Measurements from ENCODE around the gene NOVA1. TPM values are rescaled to one million over a fixed set of nuclear protein-coding genes. Genes with fewer than 3 reads are reported as not detected.

NOVA1 gene
- total RNA-seq, 1 experiment from 2014 or later = not detected

- no peak overlapping the region for H3K9ac ChIP-seq (ENCODE audit: low read length)
- RAD21 ChIA-PET (ENCODE audit: low non-redundant PET in 1 of 2, low total read pairs in 2 of 2, uncharacterized antibody in 2 of 2, unreplicated experiment in 2 of 2) = no interaction called here
- H3K79me2 ChIP-seq (ENCODE audit: insufficient read depth, low read length) = no peaks in the 10 kb centered on the region
- ATAC-seq (no peak), DNase-seq (ENCODE audit: low read depth, low spot score) (no peak)
- CTCF ChIA-PET = no interaction called here
- no peaks in the 10 kb centered on the region for H3K27me3 ChIP-seq (ENCODE audit: insufficient read depth, low read length)
- BruUV-seq (replicated peaks) = no TSS peak
- no peak overlapping the region for H3K4me2 ChIP-seq (ENCODE audit: low read length)
- no peak overlapping the region for H2AFZ ChIP-seq (ENCODE audit: low read depth, low read length, poor library complexity, severe bottlenecking)
- no peaks in the 10 kb centered on the region for H3K9me2 ChIP-seq (ENCODE audit: insufficient read depth)
- H3K4me3 ChIP-seq (replicated peaks in 1 of 2; ENCODE audit: low read depth in 1 of 2, low read length in 2 of 2) = no peak overlapping the region
- TF ChIP-seq SRF (IDR thresholded peaks at IDR 0.05; ENCODE audit: low read depth) = no peak
- no peak for TF ChIP-seq CBX3 (IDR thresholded peaks at IDR 0.05; ENCODE audit: low read depth)
- no peak for TF ChIP-seq REST (IDR thresholded peaks at IDR 0.05; ENCODE audit: low read depth)
- no peak for TF ChIP-seq ZFX (IDR thresholded peaks at IDR 0.05)
- TF ChIP-seq YY1 (IDR thresholded peaks at IDR 0.05; ENCODE audit: extremely low read depth, insufficient replicate concordance, low read depth, low read length) = no peak
- TF ChIP-seq POLR2A (IDR thresholded peaks at IDR 0.05; ENCODE audit: borderline replicate concordance, extremely low read depth, insufficient read depth, insufficient read length) = no peak
- TF ChIP-seq FOSL1 (IDR thresholded peaks at IDR 0.05; ENCODE audit: low read depth) = no peak
- TF ChIP-seq SIN3A (IDR thresholded peaks at IDR 0.05; ENCODE audit: low read depth) = no peak
- TF ChIP-seq ELF1 (IDR thresholded peaks at IDR 0.05; ENCODE audit: borderline replicate concordance, low read depth) = no peak
- no peak for TF ChIP-seq EGR1 (IDR thresholded peaks at IDR 0.05; ENCODE audit: low read depth)
- no peak for TF ChIP-seq POLR2AphosphoS5 (IDR thresholded peaks at IDR 0.05; ENCODE audit: low read depth, low read length)
- TF ChIP-seq EZH2phosphoT487 (IDR thresholded peaks at IDR 0.05; ENCODE audit: borderline replicate concordance) = no peak
- TF ChIP-seq ATF3 (IDR thresholded peaks at IDR 0.05) = no peak
- no peak for TF ChIP-seq CTCF (IDR thresholded peaks at IDR 0.05 in 2 of 3, conservative IDR thresholded peaks at IDR 0.05 in 1 of 3; ENCODE audit: borderline replicate concordance in 1 of 3, insufficient read depth in 1 of 3, low read depth in 2 of 3, low read length in 2 of 3)
- no peak for TF ChIP-seq RAD21 (IDR thresholded peaks at IDR 0.05; ENCODE audit: low read depth)
- H3K36me3 ChIP-seq (ENCODE audit: control insufficient read depth in 1 of 2, insufficient read depth in 2 of 2, low read length in 2 of 2) = no peaks in the 10 kb centered on the region
- H3K9me3 ChIP-seq (ENCODE audit: control insufficient read depth in 1 of 2, insufficient read depth in 1 of 2, low read depth in 1 of 2, low read length in 2 of 2) = peaks cover 17 to 28% of the 10 kb centered on the region in 2 experiments; a peak in 2 of 4 replicates
- no peaks in the 10 kb centered on the region for H3K4me1 ChIP-seq (ENCODE audit: control insufficient read depth in 1 of 2, insufficient read depth in 2 of 2, low read length in 2 of 2)
- POLR2A ChIA-PET = no interaction called here
- no peaks in the 10 kb centered on the region for H4K20me1 ChIP-seq (ENCODE audit: insufficient read depth)
- intact Hi-C loops (cut with micrococcal nuclease) = no loop called here
- H3K27ac ChIP-seq (ENCODE audit: low read depth, low read length) = no peak overlapping the region
These were observed 134.7 kb downstream of the NOVA1 start for GRCh38 chr14:26463136-26463535.

Data from HCT116 (cell line).